ENCODE results near the gene GNLY. TPM values are rescaled to one million over a fixed set of nuclear protein-coding genes. Genes with fewer than 3 reads are reported as not detected.

The GNLY gene
- total RNA-seq, 2 donors from 2014 or later = 9.9 to 14.8 TPM

GRCh38 chr2:85681372-85681763 lies 12.8 kb upstream of the GNLY start:
- H3K36me3 Mint-ChIP-seq (ENCODE audit: low read depth) = peaks cover 3% of the 10 kb centered on the region
- no peak for ATAC-seq

GRCh38 chr2:85681776-85682175 lies 12.4 kb upstream of the GNLY start:
- Mint-ChIP-seq H3K4me1 (peaks cover 11% of the 10 kb centered on the region), H3K27me3 (peaks cover 25% of the 10 kb centered on the region), H3K36me3 (ENCODE audit: low read depth) (peaks cover 3% of the 10 kb centered on the region), H3K27ac (no peak overlapping the region), H3K4me3 (no peak overlapping the region)
- H3K9me3 ChIP-seq (ENCODE audit: control insufficient read depth, low read length, poor library complexity, severe bottlenecking) = no peaks in the 10 kb centered on the region
- DNase-seq (no peak), ATAC-seq (no peak)

More at GRCh38 chr2:85681372-85681763, 12.8 kb upstream of the GNLY start:
- no peak for DNase-seq
- H3K4me1 Mint-ChIP-seq = peaks cover 11% of the 10 kb centered on the region
- peaks cover 22% of the 10 kb centered on the region for H3K27me3 Mint-ChIP-seq
- peak overlapping the region; percentile 63 for H3K27ac Mint-ChIP-seq
- H3K4me3 Mint-ChIP-seq = no peak overlapping the region
- no peaks in the 10 kb centered on the region for H3K9me3 ChIP-seq (ENCODE audit: control insufficient read depth, low read length, poor library complexity, severe bottlenecking)

- Mint-ChIP-seq H3K4me1 (peaks cover 11% of the 10 kb centered on the region), H3K27ac (no peak overlapping the region), H3K27me3 (peaks cover 29% of the 10 kb centered on the region), H3K4me3 (no peak overlapping the region), H3K36me3 (ENCODE audit: low read depth) (peaks cover 3% of the 10 kb centered on the region)
- no peak for ATAC-seq
- no peaks in the 10 kb centered on the region for H3K9me3 ChIP-seq (ENCODE audit: control insufficient read depth, low read length, poor library complexity, severe bottlenecking)
- no peak for DNase-seq
These were observed 11.8 kb upstream of the GNLY start for GRCh38 chr2:85682378-85682777.

GRCh38 chr2:85684380-85684779 lies 9.8 kb upstream of the GNLY start:
- ATAC-seq = no peak
- Mint-ChIP-seq H3K27me3 (peaks cover 31% of the 10 kb centered on the region), H3K4me1 (peaks cover 4% of the 10 kb centered on the region), H3K4me3 (no peak overlapping the region), H3K36me3 (ENCODE audit: low read depth) (no peaks in the 10 kb centered on the region), H3K27ac (no peak overlapping the region)
- DNase-seq = no peak
- H3K9me3 ChIP-seq (ENCODE audit: control insufficient read depth, low read length, poor library complexity, severe bottlenecking) = no peaks in the 10 kb centered on the region

- peaks cover 2% of the 10 kb centered on the region for H3K4me1 Mint-ChIP-seq
- H3K4me3 Mint-ChIP-seq = no peak overlapping the region
- H3K36me3 Mint-ChIP-seq (ENCODE audit: low read depth) = no peaks in the 10 kb centered on the region
- peaks cover 31% of the 10 kb centered on the region for H3K27me3 Mint-ChIP-seq
- no peaks in the 10 kb centered on the region for H3K9me3 ChIP-seq (ENCODE audit: control insufficient read depth, low read length, poor library complexity, severe bottlenecking)
- no peak for ATAC-seq
- no peak overlapping the region for H3K27ac Mint-ChIP-seq
- DNase-seq = no peak
These were observed 9.4 kb upstream of the GNLY start for GRCh38 chr2:85684806-85685205.

- DNase-seq (no peak), ATAC-seq (no peak)
- no peaks in the 10 kb centered on the region for H3K36me3 Mint-ChIP-seq (ENCODE audit: low read depth)
- no peaks in the 10 kb centered on the region for H3K4me1 Mint-ChIP-seq
- H3K27ac Mint-ChIP-seq = no peak overlapping the region
- H3K27me3 Mint-ChIP-seq = peaks cover 21% of the 10 kb centered on the region
- H3K9me3 ChIP-seq (ENCODE audit: control insufficient read depth, low read length, poor library complexity, severe bottlenecking) = no peaks in the 10 kb centered on the region
- H3K4me3 Mint-ChIP-seq = no peak overlapping the region
These were observed 3.2 kb upstream of the GNLY start for GRCh38 chr2:85690932-85691331.

GRCh38 chr2:85692039-85692645 lies 2.0 kb upstream of the GNLY start:
- Mint-ChIP-seq H3K4me3 (no peak overlapping the region), H3K4me1 (no peaks in the 10 kb centered on the region), H3K27me3 (peaks cover 14% of the 10 kb centered on the region), H3K27ac (no peak overlapping the region), H3K36me3 (ENCODE audit: low read depth) (no peaks in the 10 kb centered on the region)
- ATAC-seq (no peak), DNase-seq (no peak)
- H3K9me3 ChIP-seq (ENCODE audit: control insufficient read depth, low read length, poor library complexity, severe bottlenecking) = no peaks in the 10 kb centered on the region

GRCh38 chr2:85695121-85695520 lies 963 bp downstream of the GNLY start:
- DNase-seq (no peak), ATAC-seq (no peak)
- no peaks in the 10 kb centered on the region for H3K9me3 ChIP-seq (ENCODE audit: control insufficient read depth, low read length, poor library complexity, severe bottlenecking)
- H3K4me3 Mint-ChIP-seq = no peak overlapping the region
- no peaks in the 10 kb centered on the region for H3K4me1 Mint-ChIP-seq
- peaks cover 14% of the 10 kb centered on the region for H3K27me3 Mint-ChIP-seq
- no peaks in the 10 kb centered on the region for H3K36me3 Mint-ChIP-seq (ENCODE audit: low read depth)
- H3K27ac Mint-ChIP-seq = no peak overlapping the region

- DNase-seq (no peak), ATAC-seq (no peak)
- H3K36me3 Mint-ChIP-seq (ENCODE audit: low read depth) = no peaks in the 10 kb centered on the region
- no peak overlapping the region for H3K4me3 Mint-ChIP-seq
- no peaks in the 10 kb centered on the region for H3K9me3 ChIP-seq (ENCODE audit: control insufficient read depth, low read length, poor library complexity, severe bottlenecking)
- peaks cover 8% of the 10 kb centered on the region for H3K27me3 Mint-ChIP-seq
- H3K4me1 Mint-ChIP-seq = no peaks in the 10 kb centered on the region
- no peak overlapping the region for H3K27ac Mint-ChIP-seq
These were observed 1.8 kb downstream of the GNLY start for GRCh38 chr2:85695691-85696668.

- Mint-ChIP-seq H3K27me3 (peaks cover 6% of the 10 kb centered on the region), H3K36me3 (ENCODE audit: low read depth) (no peaks in the 10 kb centered on the region), H3K4me3 (no peak overlapping the region), H3K27ac (no peak overlapping the region), H3K4me1 (no peaks in the 10 kb centered on the region)
- H3K9me3 ChIP-seq (ENCODE audit: control insufficient read depth, low read length, poor library complexity, severe bottlenecking) = no peaks in the 10 kb centered on the region
- no peak for DNase-seq
- no peak for ATAC-seq
These were observed 2.9 kb downstream of the GNLY start for GRCh38 chr2:85697096-85697495.

- DNase-seq (no peak), ATAC-seq (no peak)
- H3K27ac Mint-ChIP-seq = no peak overlapping the region
- H3K9me3 ChIP-seq (ENCODE audit: control insufficient read depth, low read length, poor library complexity, severe bottlenecking) = no peaks in the 10 kb centered on the region
- H3K4me3 Mint-ChIP-seq = no peak overlapping the region
- H3K27me3 Mint-ChIP-seq = peaks cover 6% of the 10 kb centered on the region
- no peaks in the 10 kb centered on the region for H3K36me3 Mint-ChIP-seq (ENCODE audit: low read depth)
- H3K4me1 Mint-ChIP-seq = peaks cover 4% of the 10 kb centered on the region
These were observed 3.6 kb downstream of the GNLY start for GRCh38 chr2:85697716-85698115.

- Mint-ChIP-seq H3K4me3 (no peak overlapping the region), H3K4me1 (peaks cover 11% of the 10 kb centered on the region), H3K27ac (no peak overlapping the region), H3K36me3 (ENCODE audit: low read depth) (no peaks in the 10 kb centered on the region), H3K27me3 (peaks cover 6% of the 10 kb centered on the region)
- no peaks in the 10 kb centered on the region for H3K9me3 ChIP-seq (ENCODE audit: control insufficient read depth, low read length, poor library complexity, severe bottlenecking)
- no peak for DNase-seq
- ATAC-seq = no peak
These were observed 4.2 kb downstream of the GNLY start for GRCh38 chr2:85698184-85698879.

GRCh38 chr2:85698880-85699254 lies 4.7 kb downstream of the GNLY start:
- peaks cover 15% of the 10 kb centered on the region for H3K4me1 Mint-ChIP-seq
- peaks cover 6% of the 10 kb centered on the region for H3K27me3 Mint-ChIP-seq
- ATAC-seq = no peak
- DNase-seq = no peak
- no peaks in the 10 kb centered on the region for H3K36me3 Mint-ChIP-seq (ENCODE audit: low read depth)
- no peak overlapping the region for H3K27ac Mint-ChIP-seq
- H3K4me3 Mint-ChIP-seq = no peak overlapping the region
- no peaks in the 10 kb centered on the region for H3K9me3 ChIP-seq (ENCODE audit: control insufficient read depth, low read length, poor library complexity, severe bottlenecking)

Measured in T-helper 17 cell (primary cell).